Measurements from ENCODE around the gene FRMD4A. TPM values are rescaled to one million over a fixed set of nuclear protein-coding genes. Genes with fewer than 3 reads are reported as not detected.
A peak's percentile ranks its signal among the peaks of the same experiment; 100 is the strongest.

Gene FRMD4A
- total and polyA plus RNA-seq, 7 donors = 2.9 to 9.1 (median 6.2) TPM

- H3K27ac ChIP-seq = no peak overlapping the region
- H3K27me3 ChIP-seq (ENCODE audit: insufficient read depth in 3 of 3, low read length in 2 of 3) = no peaks in the 10 kb centered on the region
- 62 to 67% (median 66%) methylated on average over 7 of the region's 7 CpGs for WGBS, 3 donors
- peak in 1 of 4 donors; percentile 6 for ATAC-seq
- no peak for DNase-seq
- no peak overlapping the region for H3K4me3 ChIP-seq
- TF ChIP-seq CTCF (IDR thresholded peaks at IDR 0.05) = no peak
- no peaks in the 10 kb centered on the region for H3K9me3 ChIP-seq
- intact Hi-C loops (cut with DNase I) = loop anchor here in 1 of 2 donors (1.0 to 5.0 kb wide), 2 partner anchors 48 to 116 kb away; no protein-coding TSS in a partner anchor
- H3K4me1 ChIP-seq = peaks cover 8% of the 10 kb centered on the region
- peaks cover 0 to 25% of the 10 kb centered on the region in 2 donors for H3K36me3 ChIP-seq (ENCODE audit: insufficient read depth in 1 of 2, low read depth in 1 of 2)
These were observed 670.2 kb downstream of the FRMD4A start for GRCh38 chr10:13660551-13660920.

- Histone ChIP-seq H3K36me3 (ENCODE audit: insufficient read depth in 1 of 2, low read depth in 1 of 2) (peaks cover 0 to 26% of the 10 kb centered on the region in 2 donors), H3K4me3 (no peak overlapping the region), H3K27ac (no peak overlapping the region), H3K9me3 (no peaks in the 10 kb centered on the region), H3K4me1 (peaks cover 8% of the 10 kb centered on the region), H3K27me3 (ENCODE audit: insufficient read depth in 3 of 3, low read length in 2 of 3) (no peaks in the 10 kb centered on the region)
- ATAC-seq (peak; percentile 47 to 85 (median 64)), DNase-seq (peak; percentile 72 to 83)
- peak; percentile 94 for TF ChIP-seq CTCF (IDR thresholded peaks at IDR 0.05)
- WGBS, 3 donors = 14 to 25% (median 18%) methylated on average over 19 of the region's 19 CpGs
- intact Hi-C loops (cut with DNase I) = loop anchor here (1.0 to 5.0 kb wide), 3 partner anchors 48 to 118 kb away; no protein-coding TSS in a partner anchor
These were observed 670.7 kb downstream of the FRMD4A start for GRCh38 chr10:13659887-13660550.

GRCh38 chr10:13658871-13659685 lies 671.6 kb downstream of the FRMD4A start:
- 47 to 62% (median 57%) methylated on average over 21 of the region's 21 CpGs for WGBS, 3 donors
- Histone ChIP-seq H3K9me3 (no peaks in the 10 kb centered on the region), H3K4me3 (no peak overlapping the region), H3K4me1 (peaks cover 8% of the 10 kb centered on the region), H3K27me3 (ENCODE audit: insufficient read depth in 3 of 3, low read length in 2 of 3) (no peaks in the 10 kb centered on the region), H3K36me3 (ENCODE audit: insufficient read depth in 1 of 2, low read depth in 1 of 2) (peaks cover 0 to 31% of the 10 kb centered on the region in 2 donors), H3K27ac (no peak overlapping the region)
- no peak for TF ChIP-seq CTCF (IDR thresholded peaks at IDR 0.05)
- DNase-seq (peak; percentile 51 to 70), ATAC-seq (peak; percentile 16 to 57 (median 33))
- intact Hi-C loops (cut with DNase I) = loop anchor here in 1 of 2 donors (1.0 kb wide), 1 partner anchor 119 kb away; no protein-coding TSS in a partner anchor

- Histone ChIP-seq H3K27me3 (ENCODE audit: insufficient read depth in 3 of 3, low read length in 2 of 3) (no peaks in the 10 kb centered on the region), H3K4me3 (no peak overlapping the region), H3K27ac (no peak overlapping the region), H3K36me3 (ENCODE audit: insufficient read depth in 1 of 2, low read depth in 1 of 2) (peaks cover 0 to 39% of the 10 kb centered on the region in 2 donors), H3K9me3 (no peaks in the 10 kb centered on the region), H3K4me1 (peaks cover 8% of the 10 kb centered on the region)
- no peak for TF ChIP-seq CTCF (IDR thresholded peaks at IDR 0.05)
- DNase-seq = no peak
- WGBS, 3 donors = 80 to 86% (median 80%) methylated on average over 10 of the region's 10 CpGs
- intact Hi-C loops (cut with DNase I) = no loop called here
- ATAC-seq = no peak
These were observed 672.5 kb downstream of the FRMD4A start for GRCh38 chr10:13658264-13658663.

All from psoas muscle (tissue), 8 donors.